Epithelial cell of prostate (primary cell): Measurements from ENCODE around the gene STAC3.

ENCODE experiments used
- DNase-seq: peaks from one replicate; pipeline ENCODE4 v3.0.0-alpha.2; 2011; ENCODE audit warnings: low read depth, low spot score
- H3K27ac ChIP-seq: fragments of 450-650 bp; 2 replicates; pipeline ENCODE4 v1.5.1; 2017; ENCODE audit warnings: mild to moderate bottlenecking

STAC3 gene

DNA sequence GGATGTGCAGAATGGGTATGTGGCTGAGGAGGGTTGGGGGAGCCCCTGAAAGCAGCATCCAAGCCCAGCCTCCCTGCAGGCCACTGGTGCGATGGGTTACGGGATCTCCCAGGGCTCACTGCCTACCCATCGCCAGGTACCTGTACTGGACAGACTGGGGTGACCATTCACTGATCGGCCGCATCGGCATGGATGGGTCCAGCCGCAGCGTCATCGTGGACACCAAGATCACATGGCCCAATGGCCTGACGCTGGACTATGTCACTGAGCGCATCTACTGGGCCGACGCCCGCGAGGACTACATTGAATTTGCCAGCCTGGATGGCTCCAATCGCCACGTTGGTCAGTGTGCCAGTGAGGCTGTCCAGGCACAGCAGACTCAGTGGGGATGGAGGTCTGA is 52.7 kb downstream of the STAC3 start:
- no peak overlapping the region for H3K27ac ChIP-seq
- DNase-seq, result no peak

DNA sequence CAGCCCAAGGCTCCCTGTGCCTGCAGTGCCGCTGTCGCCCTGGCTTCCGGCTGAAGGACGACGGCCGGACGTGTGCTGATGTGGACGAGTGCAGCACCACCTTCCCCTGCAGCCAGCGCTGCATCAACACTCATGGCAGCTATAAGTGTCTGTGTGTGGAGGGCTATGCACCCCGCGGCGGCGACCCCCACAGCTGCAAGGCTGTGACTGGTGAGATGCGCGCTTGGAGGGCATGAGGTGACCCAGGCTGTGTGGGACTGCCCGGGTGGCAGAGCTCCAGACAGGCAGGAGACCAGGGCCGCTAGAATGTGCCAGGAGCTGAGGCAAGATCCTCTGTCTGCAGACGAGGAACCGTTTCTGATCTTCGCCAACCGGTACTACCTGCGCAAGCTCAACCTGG is 54.0 kb downstream of the STAC3 start:
- no peak for DNase-seq
- H3K27ac ChIP-seq, result no peak overlapping the region

DNA sequence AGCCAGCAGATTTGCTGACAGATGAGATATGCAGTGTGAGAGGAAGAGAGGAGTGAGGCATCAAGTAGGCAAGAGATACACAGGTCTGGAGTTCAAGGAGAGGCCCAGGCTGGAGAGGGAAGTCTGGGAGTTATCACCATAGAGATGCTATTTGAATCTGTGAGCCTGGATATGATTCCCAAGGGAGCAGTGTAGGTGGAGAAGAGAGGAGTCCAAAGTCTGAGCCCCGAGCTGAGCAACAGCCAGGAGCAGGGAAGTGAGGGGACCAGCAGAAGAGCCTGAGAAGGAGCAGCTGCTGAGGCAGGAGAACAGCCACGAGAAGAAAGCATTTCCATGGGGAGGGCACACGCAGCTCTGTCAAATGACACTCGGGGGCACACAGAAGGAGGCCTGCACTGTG is 54.5 kb downstream of the STAC3 start:
- H3K27ac ChIP-seq, result no peak overlapping the region
- DNase-seq, result no peak

DNA sequence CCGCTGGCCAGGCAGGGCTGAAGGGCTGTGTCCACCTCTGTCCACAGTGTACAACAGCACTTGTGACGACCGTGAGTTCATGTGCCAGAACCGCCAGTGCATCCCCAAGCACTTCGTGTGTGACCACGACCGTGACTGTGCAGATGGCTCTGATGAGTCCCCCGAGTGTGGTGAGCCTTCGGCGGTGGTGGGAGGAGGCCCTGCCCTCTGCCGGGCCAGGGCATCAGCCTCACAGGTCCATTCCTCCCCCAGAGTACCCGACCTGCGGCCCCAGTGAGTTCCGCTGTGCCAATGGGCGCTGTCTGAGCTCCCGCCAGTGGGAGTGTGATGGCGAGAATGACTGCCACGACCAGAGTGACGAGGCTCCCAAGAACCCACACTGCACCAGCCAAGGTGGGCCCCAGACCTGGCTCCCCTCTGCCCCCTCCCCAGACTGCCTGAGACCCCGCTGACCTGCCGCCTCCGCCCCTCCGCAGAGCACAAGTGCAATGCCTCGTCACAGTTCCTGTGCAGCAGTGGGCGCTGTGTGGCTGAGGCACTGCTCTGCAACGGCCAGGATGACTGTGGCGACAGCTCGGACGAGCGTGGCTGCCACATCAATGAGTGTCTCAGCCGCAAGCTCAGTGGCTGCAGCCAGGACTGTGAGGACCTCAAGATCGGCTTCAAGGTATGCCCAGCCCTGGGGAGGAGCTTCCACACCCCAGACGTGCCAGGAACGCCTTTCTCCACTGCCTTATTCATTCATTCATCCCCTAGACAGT is 55.2 kb downstream of the STAC3 start:
- no peak for DNase-seq
- no peak overlapping the region for H3K27ac ChIP-seq

DNA sequence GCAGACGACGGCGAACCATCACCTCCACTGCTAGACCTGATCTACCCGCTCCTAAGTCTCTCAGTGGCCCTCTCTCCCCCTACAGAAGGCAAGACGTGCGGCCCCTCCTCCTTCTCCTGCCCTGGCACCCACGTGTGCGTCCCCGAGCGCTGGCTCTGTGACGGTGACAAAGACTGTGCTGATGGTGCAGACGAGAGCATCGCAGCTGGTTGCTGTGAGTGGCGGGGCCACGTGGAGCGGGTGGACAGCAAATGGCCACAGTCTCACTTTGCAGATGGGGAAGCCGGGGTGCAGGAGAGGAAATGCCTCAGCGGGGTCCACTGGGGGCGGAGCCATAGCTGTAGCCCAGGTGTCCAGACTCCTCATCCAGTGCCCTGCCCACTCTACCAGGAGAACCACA is 55.8 kb downstream of the STAC3 start:
- no peak for DNase-seq
- no peak overlapping the region for H3K27ac ChIP-seq

DNA sequence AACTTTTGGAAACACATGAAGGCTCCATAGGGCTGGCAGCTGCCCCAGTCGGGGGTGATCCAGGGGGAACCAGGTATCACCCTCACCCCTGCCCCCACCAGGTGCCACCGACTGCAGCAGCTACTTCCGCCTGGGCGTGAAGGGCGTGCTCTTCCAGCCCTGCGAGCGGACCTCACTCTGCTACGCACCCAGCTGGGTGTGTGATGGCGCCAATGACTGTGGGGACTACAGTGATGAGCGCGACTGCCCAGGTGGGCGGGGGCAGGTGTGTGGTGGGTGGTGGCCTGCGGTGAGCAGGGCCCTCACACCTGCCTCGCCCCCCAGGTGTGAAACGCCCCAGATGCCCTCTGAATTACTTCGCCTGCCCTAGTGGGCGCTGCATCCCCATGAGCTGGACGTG is 56.7 kb downstream of the STAC3 start:
- no peak for DNase-seq
- H3K27ac ChIP-seq, result no peak overlapping the region

DNA sequence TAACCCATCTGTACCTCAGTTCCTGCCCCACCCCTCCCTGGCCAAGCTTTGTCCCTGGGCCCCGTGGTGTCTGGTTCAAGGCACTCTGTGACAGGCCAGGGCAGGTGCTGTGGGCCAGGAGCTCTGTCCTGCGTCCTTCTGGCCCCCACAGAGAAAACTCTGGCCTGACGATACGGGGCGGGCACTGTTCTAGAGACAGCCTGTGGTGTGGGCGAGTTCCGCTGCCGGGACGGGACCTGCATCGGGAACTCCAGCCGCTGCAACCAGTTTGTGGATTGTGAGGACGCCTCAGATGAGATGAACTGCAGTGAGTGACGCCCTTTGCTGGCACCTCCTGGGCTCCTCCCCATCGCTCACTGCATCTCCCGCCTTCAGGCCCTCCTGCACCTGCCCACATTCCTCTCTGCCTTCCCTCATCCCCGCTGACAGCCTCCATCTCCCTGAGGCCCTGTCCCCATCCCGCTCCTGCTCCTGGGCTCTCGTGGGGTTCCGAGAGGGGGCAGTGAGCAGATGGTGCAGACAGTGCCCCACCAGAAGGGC is 57.2 kb downstream of the STAC3 start:
- no peak overlapping the region for H3K27ac ChIP-seq
- DNase-seq, result no peak
